HG02852 (cell line): Measurements from ENCODE around the gene IFNE.

Experiments used
- ATAC-seq: cut with Tn5 transposase; IDR thresholded peaks from one replicate; pipeline ENCODE4 v1.9.1; 2021; ENCODE audit warnings: mild to moderate bottlenecking, moderate library complexity; ENCODE audit not compliant: unreplicated experiment

IFNE gene

GRCh38 chr9:21482213-21482612 is at the start of gene IFNE:
IFNE (minus strand) TSS chr9:21482313; CDS start chr9:21481694, 619 bp downstream.
- ATAC-seq: no peak

- ATAC-seq: no peak
Observed at GRCh38 chr9:21528123-21528808, 46.2 kb upstream of the IFNE start.

- ATAC-seq: no peak
Observed at GRCh38 chr9:21527579-21527978, 45.5 kb upstream of the IFNE start.

- no peak for ATAC-seq
Observed at GRCh38 chr9:21525174-21525573, 43.1 kb upstream of the IFNE start.

- no peak for ATAC-seq
Observed at GRCh38 chr9:21524099-21524830, 42.2 kb upstream of the IFNE start.

- ATAC-seq: no peak
Observed at GRCh38 chr9:21523021-21524014, 41.2 kb upstream of the IFNE start.

GRCh38 chr9:21522348-21522747 is 40.2 kb upstream of the IFNE start:
- ATAC-seq: no peak

- no peak for ATAC-seq
Observed at GRCh38 chr9:21521448-21521847, 39.3 kb upstream of the IFNE start.

- no peak for ATAC-seq
Observed at GRCh38 chr9:21520501-21521228, 38.6 kb upstream of the IFNE start.

GRCh38 chr9:21519855-21520434 is 37.8 kb upstream of the IFNE start:
- ATAC-seq: no peak

GRCh38 chr9:21516796-21517195 is 34.7 kb upstream of the IFNE start:
- ATAC-seq: no peak

GRCh38 chr9:21513431-21513830 is 31.3 kb upstream of the IFNE start:
- ATAC-seq: no peak

- no peak for ATAC-seq
Observed at GRCh38 chr9:21510806-21511205, 28.7 kb upstream of the IFNE start.

GRCh38 chr9:21507483-21507790 is 25.3 kb upstream of the IFNE start:
- no peak for ATAC-seq

- no peak for ATAC-seq
Observed at GRCh38 chr9:21506626-21507482, 24.7 kb upstream of the IFNE start.

GRCh38 chr9:21505425-21506179 is 23.5 kb upstream of the IFNE start:
- no peak for ATAC-seq

- ATAC-seq: no peak
Observed at GRCh38 chr9:21504894-21505293, 22.8 kb upstream of the IFNE start.

GRCh38 chr9:21504113-21504512 is 22.0 kb upstream of the IFNE start:
- no peak for ATAC-seq

- ATAC-seq: no peak
Observed at GRCh38 chr9:21502586-21502985, 20.5 kb upstream of the IFNE start.
